ENCODE data around the gene PNPT1. TPM values are rescaled to one million over a fixed set of nuclear protein-coding genes. Genes with fewer than 3 reads are reported as not detected.

The PNPT1 gene
- total RNA-seq, 4 donors from 2014 or later: 6.6 to 18.3 (median 14.3) TPM

DNA sequence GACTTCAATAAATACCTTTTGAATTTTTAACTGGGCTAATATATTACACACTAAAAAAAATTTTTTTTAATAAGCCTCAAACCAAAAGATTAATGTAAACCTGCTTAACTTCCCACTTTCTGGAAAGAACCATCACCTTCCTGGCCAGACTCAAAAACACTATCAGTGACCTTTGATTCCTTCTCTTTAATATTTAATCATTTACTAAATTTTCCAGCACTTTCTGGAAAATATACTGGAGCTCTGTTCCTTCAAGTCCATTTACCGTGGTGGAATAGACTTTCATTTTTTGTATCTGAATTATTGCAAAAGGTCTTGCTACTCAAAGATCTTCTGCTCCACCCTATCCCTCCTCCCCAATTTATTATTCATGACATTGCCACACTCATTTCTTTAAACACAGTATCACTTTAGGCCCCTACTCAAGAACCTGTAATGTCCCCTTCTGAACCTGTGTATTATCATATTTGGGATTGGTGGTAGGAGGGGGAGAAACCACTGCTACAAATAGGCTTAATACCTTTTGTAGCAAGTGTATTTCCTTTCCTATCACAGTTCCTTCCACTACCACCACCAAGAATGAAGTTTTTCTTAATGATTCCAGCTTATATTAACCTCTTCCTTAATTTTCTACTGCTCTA lies 83.6 kb downstream of the PNPT1 start:
- Histone ChIP-seq H3K4me3 (no peak overlapping the region), H3K4me1 (peaks cover 0 to 23% (median 3%) of the 10 kb centered on the region in 3 donors), H3K27ac (no peak overlapping the region), H3K36me3 (peaks cover 0 to 57% (median 5%) of the 10 kb centered on the region in 3 donors), H3K9me3 (no peaks in the 10 kb centered on the region), H3K27me3 (no peaks in the 10 kb centered on the region)
- no peak for TF ChIP-seq POLR2A (IDR thresholded peaks at IDR 0.05)
- TF ChIP-seq, protein P1, sequence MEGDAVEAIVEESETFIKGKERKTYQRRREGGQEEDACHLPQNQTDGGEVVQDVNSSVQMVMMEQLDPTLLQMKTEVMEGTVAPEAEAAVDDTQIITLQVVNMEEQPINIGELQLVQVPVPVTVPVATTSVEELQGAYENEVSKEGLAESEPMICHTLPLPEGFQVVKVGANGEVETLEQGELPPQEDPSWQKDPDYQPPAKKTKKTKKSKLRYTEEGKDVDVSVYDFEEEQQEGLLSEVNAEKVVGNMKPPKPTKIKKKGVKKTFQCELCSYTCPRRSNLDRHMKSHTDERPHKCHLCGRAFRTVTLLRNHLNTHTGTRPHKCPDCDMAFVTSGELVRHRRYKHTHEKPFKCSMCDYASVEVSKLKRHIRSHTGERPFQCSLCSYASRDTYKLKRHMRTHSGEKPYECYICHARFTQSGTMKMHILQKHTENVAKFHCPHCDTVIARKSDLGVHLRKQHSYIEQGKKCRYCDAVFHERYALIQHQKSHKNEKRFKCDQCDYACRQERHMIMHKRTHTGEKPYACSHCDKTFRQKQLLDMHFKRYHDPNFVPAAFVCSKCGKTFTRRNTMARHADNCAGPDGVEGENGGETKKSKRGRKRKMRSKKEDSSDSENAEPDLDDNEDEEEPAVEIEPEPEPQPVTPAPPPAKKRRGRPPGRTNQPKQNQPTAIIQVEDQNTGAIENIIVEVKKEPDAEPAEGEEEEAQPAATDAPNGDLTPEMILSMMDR (IDR thresholded peaks at IDR 0.05): no peak
- no peak for DNase-seq
- WGBS, 2 donors: 77 to 85% methylated on average over 1 of the region's 1 CpG
- intact Hi-C loops (cut with DNase I): no loop called here

DNA sequence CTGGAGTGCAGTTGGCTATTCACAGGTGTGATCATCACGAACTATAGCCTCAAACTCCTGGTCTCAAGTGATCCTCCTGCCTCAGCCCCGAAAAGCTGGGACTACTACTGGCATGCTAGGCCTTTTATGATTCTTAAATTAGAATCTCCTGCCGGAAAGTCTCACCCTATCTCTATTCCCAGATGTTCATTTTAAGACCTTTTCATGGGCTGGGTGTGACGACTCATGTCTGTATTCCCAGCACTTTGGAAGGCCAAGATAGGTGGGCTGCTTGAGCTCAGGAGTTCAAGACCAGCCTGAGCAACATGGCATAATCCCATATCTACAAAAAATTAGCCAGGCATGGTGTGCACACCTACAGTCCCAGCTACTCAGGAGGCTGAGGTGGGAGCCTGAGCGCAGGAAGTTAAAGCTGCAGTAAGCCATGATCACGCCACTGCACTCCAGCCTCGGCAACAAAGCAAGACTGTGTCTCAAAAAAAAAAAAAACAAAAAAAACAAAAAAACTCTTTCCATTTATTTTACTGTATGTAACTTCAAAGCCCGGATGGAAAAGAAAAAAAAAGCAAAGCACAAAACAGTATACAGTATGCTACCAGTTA lies 84.3 kb downstream of the PNPT1 start:
- 74 to 76% methylated on average over 8 of the region's 8 CpGs for WGBS, 2 donors
- peaks cover 0 to 23% (median 7%) of the 10 kb centered on the region in 3 donors for H3K4me1 ChIP-seq
- no peak overlapping the region for H3K4me3 ChIP-seq
- TF ChIP-seq POLR2A (IDR thresholded peaks at IDR 0.05): no peak
- TF ChIP-seq, protein P1 (IDR thresholded peaks at IDR 0.05): no peak
- no peaks in the 10 kb centered on the region for H3K27me3 ChIP-seq
- intact Hi-C loops (cut with DNase I): no loop called here
- no peak overlapping the region for H3K27ac ChIP-seq
- peaks cover 0 to 50% (median 5%) of the 10 kb centered on the region in 3 donors for H3K36me3 ChIP-seq
- no peak for DNase-seq
- H3K9me3 ChIP-seq: no peaks in the 10 kb centered on the region

DNA sequence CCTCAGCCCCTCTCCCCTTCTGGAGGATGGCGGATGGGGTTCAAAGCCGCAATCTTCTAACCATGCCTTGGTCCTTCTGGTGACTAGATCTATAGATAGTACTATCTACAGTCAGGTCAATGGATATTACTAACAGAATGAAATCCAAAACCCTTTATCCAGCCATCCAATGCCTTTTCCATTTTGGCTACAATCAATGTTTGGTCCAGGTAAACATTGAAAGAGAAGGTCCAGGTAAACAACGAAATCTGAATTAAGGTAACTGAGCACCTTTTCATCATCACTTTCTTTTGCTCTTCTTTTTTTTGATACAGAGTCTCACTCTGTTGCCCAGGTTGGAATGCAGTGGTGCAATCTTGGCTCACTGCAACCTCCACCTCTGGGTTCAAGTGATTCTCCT lies 85.9 kb downstream of the PNPT1 start:
- peaks cover 0 to 42% (median 7%) of the 10 kb centered on the region in 3 donors for H3K36me3 ChIP-seq
- 96 to 98% methylated on average over 3 of the region's 3 CpGs for WGBS, 2 donors
- H3K9me3 ChIP-seq: no peaks in the 10 kb centered on the region
- H3K4me3 ChIP-seq: no peak overlapping the region
- intact Hi-C loops (cut with DNase I): no loop called here
- no peak overlapping the region for H3K27ac ChIP-seq
- TF ChIP-seq, protein P1 (IDR thresholded peaks at IDR 0.05): no peak
- TF ChIP-seq POLR2A (IDR thresholded peaks at IDR 0.05): no peak
- H3K27me3 ChIP-seq: no peaks in the 10 kb centered on the region
- no peak for DNase-seq
- H3K4me1 ChIP-seq: peaks cover 0 to 37% (median 7%) of the 10 kb centered on the region in 3 donors

DNA sequence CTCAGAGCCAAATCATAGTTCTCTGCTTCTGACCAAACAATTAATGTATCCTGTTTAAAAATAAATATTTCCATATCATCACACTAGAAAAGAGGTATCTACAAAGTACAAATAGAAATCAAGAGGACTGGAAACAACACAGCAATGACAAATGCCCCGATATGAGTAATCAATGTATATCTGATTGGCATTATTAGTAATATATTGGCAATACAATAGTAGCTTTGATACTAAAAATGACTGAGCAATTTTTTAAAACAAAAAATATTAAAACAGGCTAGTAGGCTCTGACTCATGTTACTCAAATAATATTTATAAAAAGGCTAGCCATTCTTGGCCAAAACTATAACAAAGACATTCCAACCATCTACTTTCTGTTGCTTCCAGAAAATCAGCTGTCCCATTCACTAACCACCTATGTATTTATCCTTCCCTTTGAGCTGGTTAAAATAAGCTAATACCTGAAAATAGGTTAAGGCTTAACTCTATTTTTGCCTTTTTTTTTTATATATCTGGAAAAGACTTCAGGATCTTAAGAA lies 89.5 kb downstream of the PNPT1 start:
- no peak for DNase-seq
- no peak for TF ChIP-seq POLR2A (IDR thresholded peaks at IDR 0.05)
- TF ChIP-seq, protein P1 (IDR thresholded peaks at IDR 0.05): no peak
- intact Hi-C loops (cut with DNase I): no loop called here
- no peaks in the 10 kb centered on the region for H3K9me3 ChIP-seq
- H3K27me3 ChIP-seq: no peaks in the 10 kb centered on the region
- WGBS, 2 donors: 69 to 76% methylated on average over 1 of the region's 1 CpG
- peaks cover 0 to 40% (median 7%) of the 10 kb centered on the region in 3 donors for H3K4me1 ChIP-seq
- peaks cover 0 to 55% (median 7%) of the 10 kb centered on the region in 3 donors for H3K36me3 ChIP-seq
- no peak overlapping the region for H3K4me3 ChIP-seq
- H3K27ac ChIP-seq: no peak overlapping the region

DNA sequence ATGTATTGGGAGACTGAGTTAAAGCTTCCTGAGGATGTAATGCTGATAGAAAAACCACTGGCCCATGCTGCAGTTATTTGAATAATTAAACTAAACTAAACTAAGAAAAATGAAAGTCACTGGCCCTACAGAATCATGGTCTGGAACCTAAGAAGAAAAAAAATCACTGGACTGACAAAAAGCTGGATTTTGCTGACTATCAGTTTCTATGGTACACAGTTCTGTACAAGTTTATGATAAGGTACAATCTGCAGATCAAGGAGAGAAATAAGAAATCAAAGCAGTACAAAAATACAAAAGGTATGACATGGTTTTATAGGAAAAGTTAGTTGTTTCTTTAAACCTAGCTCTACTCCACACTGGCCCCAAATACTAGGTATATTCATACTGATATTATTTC lies 91.8 kb downstream of the PNPT1 start:
- Histone ChIP-seq H3K36me3 (peaks cover 0 to 71% (median 13%) of the 10 kb centered on the region in 3 donors), H3K4me1 (peaks cover 0 to 34% (median 4%) of the 10 kb centered on the region in 3 donors), H3K27ac (no peak overlapping the region), H3K9me3 (no peaks in the 10 kb centered on the region), H3K27me3 (no peaks in the 10 kb centered on the region), H3K4me3 (no peak overlapping the region)
- no peak for DNase-seq
- intact Hi-C loops (cut with DNase I): no loop called here
- no peak for TF ChIP-seq POLR2A (IDR thresholded peaks at IDR 0.05)
- TF ChIP-seq, protein P1 (IDR thresholded peaks at IDR 0.05): no peak

Measured in esophagus squamous epithelium (tissue), 5 donors.